ENCODE results near the gene SLC16A2.

GRCh38 chrX:74511704-74512103, 90.4 kb downstream of the SLC16A2 start:
- TF ChIP-seq POLR2AphosphoS5 (IDR thresholded peaks at IDR 0.05) (no peak), CTCF (IDR thresholded peaks at IDR 0.05) (no peak), POLR2A (IDR thresholded peaks at IDR 0.05) (no peak)
